Peyer's patch (tissue), 4 donors: ENCODE data around the gene FURIN. TPM values are rescaled to one million over a fixed set of nuclear protein-coding genes. Genes with fewer than 3 reads are reported as not detected.
A peak's percentile ranks its signal among the peaks of the same experiment; 100 is the strongest.

Experiments
- DNase-seq, 3 donors: peaks; one replicate each; pipeline ENCODE4 v3.0.0-alpha.2; 2017 to 2019
- H3K27ac ChIP-seq, 4 donors: fragments of 200-600 bp; sonication (generic); one replicate each; pipeline ENCODE4 v1.5.1; 2016 to 2019
- H3K27me3 ChIP-seq, 2 donors: fragments of 200-600 bp; sonication (generic); one replicate each; pipeline ENCODE4 v1.5.1; 2019
- H3K36me3 ChIP-seq, 3 donors: fragments of 200-600 bp; sonication (generic); one replicate each; pipeline ENCODE4 v1.5.1; 2016 to 2019
- H3K4me1 ChIP-seq, 4 donors: fragments of 200-600 bp; sonication (generic); one replicate each; pipeline ENCODE4 v1.5.1; 2016 to 2019
- H3K4me3 ChIP-seq, 4 donors: fragments of 200-600 bp; sonication (generic); 1 replicate in 3 of 4; 2 replicates in 1 of 4; pipeline ENCODE4 v1.5.1; 2016 to 2019; ENCODE audit warnings: mild to moderate bottlenecking in 1 of 4
- H3K9me3 ChIP-seq, 4 donors: fragments of 200-600 bp; sonication (generic); one replicate each; pipeline ENCODE4 v1.5.1; 2016 to 2019; ENCODE audit warnings: mild to moderate bottlenecking in 1 of 4
- POLR2A ChIP-seq, 2 donors: fragments of 450-650 bp; IDR thresholded peaks; one replicate each; pipeline ENCODE4 v1.5.1; 2017; ENCODE audit warnings: antibody characterized with exemption in 2 of 2, mild to moderate bottlenecking in 2 of 2, moderate library complexity in 2 of 2
- total RNA-seq, 4 donors: library from RNA; depleted of rRNA; stranded (reverse); fragments of >200 nt; gene quantifications; one replicate each; pipeline ENCODE4 v1.1.0, GENCODE V29; 2016
- TF ChIP-seq, protein P1 (sequence below), 6 experiments: fragments of 450-650 bp in 4 of 6; fragments of 200-600 bp in 2 of 6; sonication (generic) in 1 of 6; IDR thresholded peaks; one replicate each; pipeline ENCODE4 v1.5.1; 2017 to 2019; ENCODE audit warnings: antibody characterized with exemption in 6 of 6, mild to moderate bottlenecking in 3 of 6, moderate library complexity in 1 of 6

The FURIN gene
- total RNA-seq, 4 donors from 2014 or later: 53.6 to 76.7 (median 70.1) TPM

DNA sequence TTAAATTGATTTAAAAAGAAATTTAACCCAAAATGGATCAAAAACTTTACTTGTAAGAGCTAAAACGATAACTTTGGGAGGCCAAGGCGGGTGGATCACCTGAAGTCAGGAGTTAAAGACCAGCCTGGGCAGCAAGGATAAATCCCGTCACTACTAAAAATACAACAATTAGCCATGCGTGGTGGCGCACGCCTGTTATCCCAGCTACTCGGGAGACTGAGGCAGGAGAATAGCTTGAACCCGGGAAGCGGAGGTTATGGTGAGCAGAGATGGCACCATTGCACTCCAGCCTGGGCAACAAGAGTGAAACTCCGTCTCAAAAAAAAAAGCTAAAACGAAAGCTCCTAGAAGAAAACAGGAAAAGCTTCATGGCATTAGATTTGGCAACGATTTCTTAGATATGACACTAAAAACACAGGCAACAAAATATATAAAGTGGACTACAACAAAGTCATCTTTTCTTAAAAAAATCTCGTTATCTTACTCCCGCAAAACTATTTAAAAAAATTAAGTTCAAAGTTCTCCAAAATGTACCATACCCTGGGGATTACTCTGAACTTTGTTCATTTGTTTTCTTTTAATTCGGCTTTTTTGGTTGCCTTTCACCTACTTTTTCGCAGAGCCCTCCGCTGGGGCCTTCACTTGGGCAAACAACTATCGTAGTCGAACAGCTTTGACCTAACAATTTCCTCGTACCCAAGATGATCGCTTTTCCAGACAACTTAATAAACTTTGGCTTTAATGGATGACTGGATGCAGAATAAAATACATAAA is 61.0 kb downstream of the FURIN start:
- no peaks in the 10 kb centered on the region for H3K9me3 ChIP-seq
- H3K4me3 ChIP-seq: peak overlapping the region; percentile 56 to 65 (median 60)
- H3K36me3 ChIP-seq: no peaks in the 10 kb centered on the region
- DNase-seq: peak in 1 of 3 donors; percentile 26
- H3K27ac ChIP-seq: peak overlapping the region; percentile 94 to 97 (median 96)
- no peaks in the 10 kb centered on the region for H3K27me3 ChIP-seq
- H3K4me1 ChIP-seq: peaks cover 3 to 22% (median 9%) of the 10 kb centered on the region in 4 donors
- TF ChIP-seq, protein P1, sequence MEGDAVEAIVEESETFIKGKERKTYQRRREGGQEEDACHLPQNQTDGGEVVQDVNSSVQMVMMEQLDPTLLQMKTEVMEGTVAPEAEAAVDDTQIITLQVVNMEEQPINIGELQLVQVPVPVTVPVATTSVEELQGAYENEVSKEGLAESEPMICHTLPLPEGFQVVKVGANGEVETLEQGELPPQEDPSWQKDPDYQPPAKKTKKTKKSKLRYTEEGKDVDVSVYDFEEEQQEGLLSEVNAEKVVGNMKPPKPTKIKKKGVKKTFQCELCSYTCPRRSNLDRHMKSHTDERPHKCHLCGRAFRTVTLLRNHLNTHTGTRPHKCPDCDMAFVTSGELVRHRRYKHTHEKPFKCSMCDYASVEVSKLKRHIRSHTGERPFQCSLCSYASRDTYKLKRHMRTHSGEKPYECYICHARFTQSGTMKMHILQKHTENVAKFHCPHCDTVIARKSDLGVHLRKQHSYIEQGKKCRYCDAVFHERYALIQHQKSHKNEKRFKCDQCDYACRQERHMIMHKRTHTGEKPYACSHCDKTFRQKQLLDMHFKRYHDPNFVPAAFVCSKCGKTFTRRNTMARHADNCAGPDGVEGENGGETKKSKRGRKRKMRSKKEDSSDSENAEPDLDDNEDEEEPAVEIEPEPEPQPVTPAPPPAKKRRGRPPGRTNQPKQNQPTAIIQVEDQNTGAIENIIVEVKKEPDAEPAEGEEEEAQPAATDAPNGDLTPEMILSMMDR (IDR thresholded peaks at IDR 0.05): no peak
- TF ChIP-seq POLR2A (IDR thresholded peaks at IDR 0.05): no peak

DNA sequence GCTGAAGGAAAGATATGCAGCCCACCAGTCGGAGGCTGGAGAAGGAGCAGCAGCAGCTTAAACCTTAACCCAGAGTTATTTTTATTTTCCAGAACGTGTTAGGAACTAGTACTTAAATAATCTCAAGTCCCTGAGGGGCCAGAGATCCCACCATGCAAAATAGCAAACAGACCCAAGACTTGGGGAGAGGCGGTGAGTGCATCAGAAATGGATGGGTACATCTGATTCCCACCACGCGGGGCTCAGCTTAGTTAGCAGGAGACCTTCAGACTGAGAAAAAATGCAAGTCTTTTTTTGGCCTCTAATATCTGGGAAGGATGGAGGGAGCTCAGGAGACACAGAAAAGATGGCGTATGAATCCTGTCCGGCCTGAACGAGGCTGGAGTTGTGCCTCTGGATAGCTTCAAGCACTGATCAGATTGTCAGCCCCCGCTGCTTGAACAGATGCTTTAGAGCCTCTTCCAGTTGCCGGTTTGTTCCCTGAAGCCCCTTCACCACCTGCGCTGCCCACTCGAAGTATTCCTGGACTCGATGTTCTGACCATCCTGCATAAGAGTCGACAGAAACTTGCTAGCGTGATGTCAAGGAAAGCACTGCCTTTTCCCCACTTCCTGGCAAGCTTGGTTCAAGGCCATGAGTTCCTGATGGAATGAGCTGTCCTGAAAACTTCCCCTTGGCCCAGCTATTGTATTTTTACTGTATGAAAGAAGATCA is 62.6 kb downstream of the FURIN start:
- DNase-seq: no peak
- TF ChIP-seq, protein P1 (IDR thresholded peaks at IDR 0.05): no peak
- no peak for TF ChIP-seq POLR2A (IDR thresholded peaks at IDR 0.05)
- H3K27ac ChIP-seq: peak overlapping the region; percentile 94 to 97 (median 96)
- peak overlapping the region in 3 of 4 donors; percentile 59 to 86 (median 60) for H3K4me3 ChIP-seq
- H3K4me1 ChIP-seq: peaks cover 3 to 32% (median 12%) of the 10 kb centered on the region in 4 donors
- no peaks in the 10 kb centered on the region for H3K27me3 ChIP-seq
- no peaks in the 10 kb centered on the region for H3K36me3 ChIP-seq
- no peaks in the 10 kb centered on the region for H3K9me3 ChIP-seq

DNA sequence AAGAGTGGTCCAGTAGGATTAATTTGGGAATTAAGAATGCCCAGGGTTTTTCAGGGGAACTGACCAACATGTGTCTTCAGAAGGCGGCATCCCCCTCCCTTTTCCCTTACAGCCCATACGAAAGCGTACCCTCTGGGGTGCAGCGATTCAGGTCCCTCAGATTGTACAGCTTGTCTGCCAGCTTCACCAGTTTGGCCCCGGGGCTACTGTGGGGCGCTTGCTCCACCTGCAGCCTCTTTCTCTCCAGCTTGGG is 63.1 kb downstream of the FURIN start:
- H3K9me3 ChIP-seq: no peaks in the 10 kb centered on the region
- H3K27me3 ChIP-seq: no peaks in the 10 kb centered on the region
- H3K4me3 ChIP-seq: peak overlapping the region; percentile 60 to 86 (median 76)
- peak overlapping the region; percentile 94 to 97 (median 96) for H3K27ac ChIP-seq
- no peak for DNase-seq
- peaks cover 3 to 37% (median 15%) of the 10 kb centered on the region in 4 donors for H3K4me1 ChIP-seq
- H3K36me3 ChIP-seq: no peaks in the 10 kb centered on the region
- TF ChIP-seq, protein P1 (IDR thresholded peaks at IDR 0.05): no peak
- TF ChIP-seq POLR2A (IDR thresholded peaks at IDR 0.05): no peak

DNA sequence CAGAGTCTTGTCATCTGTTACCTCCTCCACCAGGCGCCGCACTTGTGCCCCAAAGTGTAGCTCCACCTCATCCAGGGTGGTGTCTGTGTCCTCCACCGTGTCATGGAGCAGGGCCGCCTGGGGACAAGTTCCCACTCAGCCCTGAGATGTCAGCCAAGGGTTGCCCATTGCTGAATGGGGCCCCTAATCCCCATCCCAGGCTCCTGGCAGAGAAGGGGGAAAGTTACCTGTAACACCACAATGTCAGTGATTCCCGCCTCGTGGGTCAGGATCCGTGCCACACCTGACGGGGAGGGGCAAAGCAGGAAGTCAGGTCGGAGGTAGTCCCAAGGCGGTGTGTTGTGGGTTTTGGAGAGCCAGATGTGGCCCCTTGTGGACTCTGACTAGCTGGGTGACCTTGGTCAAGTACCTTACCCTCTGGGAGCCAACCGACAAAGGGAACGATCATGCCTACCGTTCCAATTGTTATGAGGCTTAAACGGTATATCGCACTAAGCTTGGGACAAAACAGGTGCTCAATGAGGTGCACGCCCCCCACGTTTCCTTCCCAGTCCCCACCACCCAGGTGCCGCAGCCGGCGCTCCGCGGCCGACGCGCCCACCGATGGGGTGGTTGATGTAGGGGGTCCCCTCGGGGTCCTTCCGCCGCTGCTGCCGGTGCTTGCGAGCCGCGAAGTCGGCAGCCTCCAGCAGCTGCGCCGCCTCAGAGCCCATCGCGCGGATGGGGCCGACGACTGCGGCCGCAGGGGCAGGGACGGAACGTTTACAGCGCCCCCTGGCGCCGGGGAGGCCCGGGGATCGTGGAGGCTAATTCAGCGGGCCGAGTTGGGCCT is 63.7 kb downstream of the FURIN start, which contains the start of gene HDDC3:
Gene HDDC3, minus strand, starts transcription at position 722 of the 832 bp plus-strand sequence. Its CDS starts 9 bp downstream, at position 713.
- DNase-seq: peak; percentile 91 to 96 (median 95)
- peak within 1 kb of the TSS; percentile 60 to 86 (median 76) for H3K4me3 ChIP-seq
- no peaks in the 10 kb centered on the region for H3K36me3 ChIP-seq
- H3K27me3 ChIP-seq: no peaks in the 10 kb centered on the region
- TF ChIP-seq POLR2A (IDR thresholded peaks at IDR 0.05): peak; percentile 63 to 90
- TF ChIP-seq, protein P1 (IDR thresholded peaks at IDR 0.05): peak; percentile 67 to 97 (median 94)
- peaks cover 3 to 43% (median 15%) of the 10 kb centered on the region in 4 donors for H3K4me1 ChIP-seq
- peak within 1 kb of the TSS; percentile 94 to 97 (median 96) for H3K27ac ChIP-seq
- H3K9me3 ChIP-seq: no peaks in the 10 kb centered on the region

DNA sequence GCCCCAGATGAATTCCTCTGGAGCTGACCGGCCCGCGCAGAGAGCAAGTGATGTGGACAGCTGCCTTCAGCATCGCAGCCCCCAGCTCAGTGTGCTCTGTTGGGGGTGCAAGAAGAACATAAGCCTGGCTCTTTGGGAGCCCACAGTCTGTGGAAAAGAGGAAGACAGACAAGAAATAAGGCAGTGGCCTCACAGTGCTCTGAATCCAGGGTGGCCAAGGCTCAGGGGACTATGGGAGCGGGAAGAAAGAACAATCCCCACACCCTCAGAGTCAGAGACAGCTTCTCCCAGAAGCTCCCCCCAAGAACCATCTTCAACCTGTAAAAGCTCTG is 64.2 kb downstream of the FURIN start:
- Histone ChIP-seq H3K9me3 (no peaks in the 10 kb centered on the region), H3K4me3 (peak overlapping the region; percentile 60 to 86 (median 76)), H3K27ac (peak overlapping the region; percentile 94 to 97 (median 96)), H3K36me3 (peaks cover 0 to 3% (median 0%) of the 10 kb centered on the region in 3 donors), H3K27me3 (no peaks in the 10 kb centered on the region), H3K4me1 (peaks cover 3 to 44% (median 15%) of the 10 kb centered on the region in 4 donors)
- TF ChIP-seq POLR2A (IDR thresholded peaks at IDR 0.05): no peak
- TF ChIP-seq, protein P1 (IDR thresholded peaks at IDR 0.05): no peak
- DNase-seq: no peak
